GM21367 (cell line): ENCODE data around the gene SEMA5A.
A peak's percentile ranks its signal among the peaks of the same experiment; 100 is the strongest.

Experiments used
- ATAC-seq: cut with Tn5 transposase; IDR thresholded peaks from one replicate; pipeline ENCODE4 v1.9.1; 2021; ENCODE audit not compliant: unreplicated experiment

Gene SEMA5A

GRCh38 chr5:9231842-9232241 is 314.0 kb downstream of the SEMA5A start:
- ATAC-seq, result no peak

DNA sequence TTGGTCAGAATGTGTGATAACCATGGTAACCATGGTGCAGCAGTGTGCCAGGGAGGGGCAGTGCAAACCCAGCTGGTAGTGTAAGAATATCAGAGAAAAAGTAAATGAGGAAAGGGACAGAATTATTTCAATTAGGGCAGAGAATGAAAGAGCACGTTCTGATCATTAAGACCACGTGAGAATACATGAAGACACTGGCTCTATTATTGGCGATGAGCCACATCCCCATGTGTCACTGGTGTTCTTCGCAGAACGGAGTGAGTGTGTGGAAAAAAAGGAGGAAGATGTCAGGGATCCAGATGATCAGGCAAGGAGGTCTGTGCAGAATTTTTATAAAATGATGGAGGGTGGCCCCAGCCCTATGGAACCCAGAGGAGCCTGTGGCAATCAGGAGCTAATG is 315.5 kb downstream of the SEMA5A start:
- no peak for ATAC-seq

DNA sequence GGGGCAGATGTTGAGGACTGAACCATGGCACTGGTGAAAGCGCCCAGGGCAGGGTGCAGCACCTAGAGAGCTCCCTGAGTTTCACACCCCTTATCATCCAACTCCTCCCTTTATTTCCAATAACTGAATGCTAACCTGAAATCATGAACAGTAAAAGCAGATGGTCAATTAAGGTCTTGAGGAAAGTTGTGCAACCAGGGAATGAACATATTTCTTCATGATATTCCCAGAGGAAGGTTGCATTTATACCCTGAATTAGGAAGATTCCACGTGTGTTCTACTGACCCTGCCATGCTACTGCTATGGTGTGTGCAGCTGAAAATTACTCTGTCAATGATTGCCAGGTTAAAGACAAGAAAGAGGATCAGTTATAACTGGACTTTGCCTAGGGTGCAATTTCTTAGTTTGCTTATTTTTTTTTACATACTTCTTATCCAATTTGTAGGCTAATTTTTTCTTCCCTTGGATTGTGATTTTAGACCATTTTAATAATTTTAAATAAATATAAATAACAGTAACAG is 319.8 kb downstream of the SEMA5A start:
- no peak for ATAC-seq

DNA sequence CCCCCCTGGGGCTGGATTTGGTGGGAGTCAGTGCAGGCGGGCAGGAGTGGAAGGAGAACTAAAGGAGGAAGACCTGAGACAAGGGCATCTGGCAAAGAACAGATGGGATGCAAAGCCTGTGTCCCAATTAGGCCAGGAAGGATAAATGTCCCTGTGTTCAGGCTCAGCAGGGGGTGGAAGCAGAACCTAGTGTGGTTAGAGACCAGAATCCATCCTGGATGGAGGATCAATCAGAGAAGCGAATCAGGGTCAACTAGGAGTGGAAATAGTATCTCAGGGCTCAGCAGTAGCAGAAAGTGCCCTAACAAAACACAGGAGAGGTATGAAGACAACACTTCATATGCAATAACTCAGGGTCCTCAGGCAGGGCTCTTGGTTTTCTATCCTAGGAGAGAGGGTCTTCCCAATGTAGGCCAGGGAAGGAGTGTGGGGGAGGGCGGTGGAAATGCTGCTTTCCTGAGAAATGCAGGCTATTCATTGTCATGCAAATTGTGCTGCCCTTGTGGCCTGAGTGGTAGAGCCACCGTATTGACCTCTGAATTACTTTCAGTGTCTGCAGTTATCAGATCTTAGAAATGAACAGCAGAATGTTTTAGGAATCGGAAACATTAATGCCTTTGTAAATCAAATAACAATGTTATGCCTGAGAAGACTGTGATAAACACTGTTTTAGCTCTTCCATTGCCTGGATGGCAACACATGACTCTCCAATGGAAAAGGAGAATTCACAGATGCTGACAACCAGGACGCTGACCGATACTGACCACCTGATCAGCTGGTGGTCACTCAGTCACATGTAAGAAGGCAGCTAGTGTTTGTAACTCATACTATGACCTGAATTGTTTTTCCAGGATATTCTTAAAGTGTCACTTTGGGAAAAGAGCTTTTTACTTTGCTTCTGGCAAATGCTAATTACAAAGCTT is 323.6 kb downstream of the SEMA5A start:
- ATAC-seq, result no peak

DNA sequence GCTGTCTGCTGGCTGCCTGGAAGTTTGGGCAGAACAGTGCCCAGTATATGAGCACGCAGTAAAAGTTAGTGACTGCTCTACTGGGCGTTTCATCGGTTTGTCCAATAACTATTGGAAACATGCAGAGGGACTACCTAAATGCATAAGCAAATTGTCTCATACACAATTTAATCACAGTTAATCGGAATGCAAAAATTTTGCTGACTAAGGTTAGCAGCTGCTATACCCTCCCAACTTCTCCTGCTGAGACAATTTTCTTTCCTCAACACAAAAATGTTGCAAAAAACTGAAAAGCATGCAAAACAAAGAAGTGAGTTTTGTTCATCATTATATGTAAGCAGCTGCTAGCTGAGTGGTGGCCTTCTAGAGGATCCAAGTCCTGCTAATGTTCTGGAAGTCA is 327.5 kb downstream of the SEMA5A start:
- no peak for ATAC-seq

DNA sequence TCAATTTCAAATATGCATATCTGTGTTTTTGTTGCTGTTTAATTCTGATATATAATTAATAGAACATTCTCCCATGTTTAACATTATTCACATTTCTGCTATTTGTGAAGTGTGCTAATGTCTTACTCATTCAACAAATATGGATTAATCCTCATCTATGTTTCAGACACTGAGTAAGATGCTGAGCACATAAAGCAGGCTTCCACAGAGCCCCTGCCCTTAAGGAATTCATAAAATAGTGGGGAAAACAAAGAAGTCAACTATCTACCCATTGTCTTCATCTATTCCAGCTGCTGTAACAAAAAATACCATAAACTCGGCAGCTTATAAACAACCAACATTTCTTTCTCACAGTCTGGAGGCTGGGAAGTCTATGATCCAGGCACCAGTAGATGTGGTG is 333.3 kb downstream of the SEMA5A start:
- ATAC-seq, result no peak

DNA sequence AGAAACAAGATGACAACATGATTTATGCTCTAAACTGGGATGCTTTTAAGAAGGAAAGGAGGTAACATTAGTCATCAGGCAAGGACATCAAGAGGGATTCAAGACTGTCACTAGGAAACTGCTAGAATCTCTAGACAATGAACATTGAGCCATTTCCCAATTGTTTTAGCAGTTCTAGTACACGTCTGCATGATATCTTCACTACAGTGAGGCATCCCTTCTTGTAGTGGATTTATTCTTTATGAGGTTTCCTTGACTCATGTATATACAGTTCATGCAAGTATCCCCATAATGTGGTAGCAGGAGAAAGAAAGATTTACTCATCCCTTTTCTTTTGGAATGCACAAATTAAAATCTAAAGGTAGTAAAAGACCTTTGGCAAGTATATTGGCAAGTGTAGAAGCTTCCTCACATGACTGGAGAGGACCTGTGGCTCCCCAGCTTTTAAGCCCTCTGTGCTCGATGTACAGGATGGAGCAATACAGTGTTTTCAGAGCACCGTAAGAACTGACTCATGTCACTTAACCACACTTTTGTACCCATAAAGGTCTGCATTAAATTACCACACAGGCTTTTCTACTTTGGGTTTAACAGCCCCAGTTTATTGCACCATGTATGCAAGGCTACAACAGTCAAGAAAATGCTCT is 335.9 kb downstream of the SEMA5A start:
- ATAC-seq, result no peak

DNA sequence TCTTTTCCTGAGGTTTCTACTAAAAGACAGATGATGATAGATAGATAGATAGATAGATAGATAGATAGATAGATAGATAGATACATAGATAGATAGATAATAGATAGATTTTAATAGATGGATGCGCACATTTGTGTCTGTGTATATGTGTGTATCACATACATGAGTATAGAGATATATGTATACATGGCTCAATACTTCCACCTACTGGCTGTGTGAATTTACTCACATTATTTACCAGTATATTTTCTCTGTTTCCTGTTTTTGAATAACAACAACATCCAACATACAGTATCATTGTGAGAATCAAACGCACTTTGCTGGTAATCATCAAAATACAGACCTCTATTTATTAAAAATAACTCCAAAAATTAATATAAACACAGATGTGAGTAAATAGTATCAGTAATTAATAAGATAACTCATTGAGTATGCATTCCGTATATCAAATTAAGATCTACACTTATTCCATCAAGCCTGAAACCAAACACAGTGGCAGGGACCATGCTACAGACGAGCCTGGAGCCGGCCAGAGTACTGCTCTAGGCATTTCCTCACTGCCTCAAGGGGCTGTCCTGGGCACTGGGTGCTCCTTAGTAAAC is 338.0 kb downstream of the SEMA5A start:
- peak; percentile 81 for ATAC-seq

DNA sequence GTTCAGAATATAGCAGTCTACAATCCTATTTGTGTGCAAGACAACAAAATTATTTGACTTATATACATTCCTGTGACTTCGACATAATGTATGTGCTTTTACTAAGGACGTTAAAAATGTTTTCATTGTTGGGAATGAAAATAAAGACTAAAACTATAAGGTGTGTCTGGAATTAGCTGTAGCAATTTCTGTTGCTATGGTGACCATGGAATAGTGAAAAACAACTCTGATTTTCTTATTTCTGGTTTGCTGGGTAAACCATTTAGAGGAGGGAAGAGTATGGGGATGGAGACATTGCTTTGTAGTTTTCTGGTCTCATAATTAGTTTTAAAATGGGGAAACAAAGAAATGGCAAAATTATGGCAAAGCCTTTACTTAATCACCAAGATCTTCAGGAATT is 343.2 kb downstream of the SEMA5A start:
- no peak for ATAC-seq

DNA sequence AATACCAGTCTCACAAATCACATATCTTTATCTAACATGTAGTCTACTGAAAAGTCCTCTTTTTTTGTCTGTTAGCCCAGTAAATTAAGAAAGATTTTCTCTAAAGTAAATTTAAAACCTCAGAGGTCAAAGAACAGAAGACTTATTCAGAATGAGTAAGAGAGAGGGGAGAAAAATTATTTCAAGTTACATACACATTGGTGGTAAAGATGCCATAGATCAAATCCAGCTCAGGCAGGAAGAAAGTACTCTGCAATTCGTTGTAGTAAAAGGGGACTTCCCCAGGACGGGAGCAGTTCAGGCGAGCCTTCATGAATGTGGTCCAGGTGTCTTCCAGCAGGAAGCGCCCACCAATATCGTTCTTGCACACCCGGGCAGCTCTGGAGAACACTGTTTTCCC is 344.1 kb downstream of the SEMA5A start:
- ATAC-seq, result no peak

DNA sequence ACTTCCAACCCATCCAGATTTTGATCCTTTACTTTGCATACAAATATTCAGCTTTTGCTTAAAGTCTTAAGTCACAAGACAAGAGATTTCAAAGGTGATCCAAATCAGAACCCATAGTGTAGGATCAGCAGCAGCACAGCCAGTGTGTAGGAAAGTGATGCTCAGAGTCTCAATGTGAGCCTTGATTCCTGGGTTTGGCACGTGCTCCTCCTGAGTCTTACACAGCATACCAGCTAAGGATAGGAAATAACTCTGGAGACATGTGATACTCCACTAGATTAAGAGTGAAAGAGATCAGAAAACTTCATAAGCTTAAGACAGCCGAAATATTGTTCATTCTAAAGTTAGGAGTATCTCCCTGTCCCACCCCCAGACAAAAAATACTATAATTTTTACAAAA is 344.9 kb downstream of the SEMA5A start:
- ATAC-seq, result no peak

DNA sequence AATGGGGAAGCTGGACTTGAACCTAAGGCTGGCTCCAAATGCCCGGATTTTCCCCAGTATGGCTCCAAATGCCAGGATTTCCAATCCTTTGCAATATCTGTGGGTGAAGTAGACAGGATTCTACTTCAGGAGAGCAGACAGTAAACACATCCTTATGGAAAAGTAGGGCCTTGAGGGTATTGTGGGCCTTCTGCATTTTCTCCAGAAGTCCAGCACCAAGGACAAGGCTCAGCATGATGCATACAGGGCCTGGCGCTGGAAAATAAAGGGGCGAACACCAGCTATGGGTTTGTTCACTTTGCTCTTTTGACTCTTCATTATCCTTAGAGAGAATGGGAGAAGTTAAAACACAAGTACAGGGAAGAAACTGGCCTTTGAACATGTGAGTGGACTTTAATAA is 347.5 kb downstream of the SEMA5A start:
- ATAC-seq, result no peak

DNA sequence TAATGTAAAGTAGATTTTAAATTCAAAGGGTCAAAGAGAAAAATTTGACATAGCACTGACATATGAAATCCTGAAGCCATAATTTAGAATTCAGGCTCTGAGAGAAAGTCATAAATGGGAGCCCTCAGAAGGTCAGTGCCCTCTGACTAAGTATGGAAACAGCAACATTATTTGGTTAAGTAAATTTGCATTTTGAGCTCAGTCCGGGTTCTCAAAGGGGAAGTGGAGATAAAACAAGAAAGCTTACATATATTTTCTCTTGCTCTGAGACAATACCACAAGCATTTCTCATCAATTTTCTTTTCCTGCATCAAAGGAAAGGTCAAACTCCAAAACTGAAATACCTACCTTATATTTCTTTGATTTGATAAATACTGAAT is 348.0 kb downstream of the SEMA5A start:
- ATAC-seq, result peak; percentile 92

- ATAC-seq, result no peak
Observed at GRCh38 chr5:9196403-9197227, 349.3 kb downstream of the SEMA5A start.

- ATAC-seq, result no peak
Observed at GRCh38 chr5:9194509-9194908, 351.4 kb downstream of the SEMA5A start.

DNA sequence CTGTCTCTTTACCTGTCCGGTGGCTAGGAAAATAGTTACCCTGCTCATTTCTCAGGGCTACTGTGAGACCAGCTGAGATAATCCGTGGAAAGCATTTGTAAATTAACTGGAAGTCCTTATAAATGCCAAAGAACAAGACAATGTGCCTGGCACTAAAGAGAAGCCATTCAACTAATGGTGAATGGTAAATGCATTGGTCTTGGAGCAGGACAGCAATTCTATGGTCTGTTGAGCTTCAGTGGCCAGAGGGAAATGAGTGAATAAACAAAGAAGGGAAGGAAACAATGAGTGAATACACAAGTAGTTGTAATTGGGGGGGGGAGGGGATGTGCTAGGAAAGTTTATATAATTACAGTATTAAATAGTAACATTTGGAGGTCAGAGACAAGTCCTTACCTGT is 353.6 kb downstream of the SEMA5A start:
- ATAC-seq, result no peak

GRCh38 chr5:9189681-9190080 is 356.2 kb downstream of the SEMA5A start:
- no peak for ATAC-seq

DNA sequence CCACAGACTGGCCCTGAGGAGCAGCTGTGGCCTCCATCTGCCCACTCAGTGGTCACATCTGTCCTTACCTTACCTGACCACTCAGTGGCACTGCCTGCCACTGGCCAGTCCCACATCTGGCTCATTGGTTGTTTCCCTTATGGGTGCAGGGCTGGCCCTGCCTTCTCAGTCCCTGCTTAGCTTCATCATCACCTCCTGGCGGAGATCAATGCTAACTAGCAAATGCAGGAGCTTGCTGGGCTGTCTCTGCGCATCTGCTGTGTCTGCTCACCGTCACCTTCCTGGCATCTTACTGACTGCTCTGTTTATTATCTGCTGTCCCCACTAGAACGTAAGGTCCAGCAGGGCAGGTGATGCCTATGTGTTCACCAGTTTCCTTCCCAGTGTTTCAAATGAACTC is 356.9 kb downstream of the SEMA5A start:
- ATAC-seq, result no peak

DNA sequence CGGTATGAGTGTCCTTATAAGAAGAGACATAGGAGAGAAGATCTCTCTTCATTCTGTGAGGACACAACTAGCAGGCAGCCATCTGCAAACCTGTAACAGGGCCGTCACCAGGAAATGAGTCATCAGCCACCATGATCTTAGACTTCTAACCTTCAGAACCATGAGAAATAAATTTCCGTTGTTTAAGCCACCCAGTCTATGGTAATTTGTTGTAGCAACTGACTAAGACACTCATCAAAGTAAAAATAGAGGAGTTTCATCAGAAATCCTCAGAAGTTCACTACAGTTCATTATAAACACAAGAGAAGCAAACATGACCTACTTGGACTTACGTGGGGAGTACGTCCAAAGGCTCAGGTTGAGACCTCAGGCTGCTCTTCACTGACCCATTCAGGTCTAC is 357.7 kb downstream of the SEMA5A start:
- ATAC-seq, result no peak

DNA sequence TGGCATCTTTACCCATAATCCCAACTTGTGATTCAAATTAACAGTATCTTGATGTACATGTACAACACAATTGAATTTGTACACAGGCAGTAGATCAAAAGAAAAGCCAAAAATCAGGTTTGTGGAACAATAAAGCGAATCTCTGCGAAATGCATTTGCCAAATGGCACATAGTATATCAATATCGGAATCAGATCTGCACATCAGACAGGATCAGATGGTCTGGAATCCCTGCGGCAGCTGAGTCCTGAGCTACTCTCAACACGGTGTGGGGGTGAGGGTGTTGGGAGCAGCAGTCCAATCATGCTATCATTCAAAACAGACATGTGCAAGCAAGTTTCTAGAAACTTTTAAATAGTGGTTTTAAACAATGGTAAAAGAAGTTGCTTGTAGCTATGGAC is 358.3 kb downstream of the SEMA5A start:
- no peak for ATAC-seq

DNA sequence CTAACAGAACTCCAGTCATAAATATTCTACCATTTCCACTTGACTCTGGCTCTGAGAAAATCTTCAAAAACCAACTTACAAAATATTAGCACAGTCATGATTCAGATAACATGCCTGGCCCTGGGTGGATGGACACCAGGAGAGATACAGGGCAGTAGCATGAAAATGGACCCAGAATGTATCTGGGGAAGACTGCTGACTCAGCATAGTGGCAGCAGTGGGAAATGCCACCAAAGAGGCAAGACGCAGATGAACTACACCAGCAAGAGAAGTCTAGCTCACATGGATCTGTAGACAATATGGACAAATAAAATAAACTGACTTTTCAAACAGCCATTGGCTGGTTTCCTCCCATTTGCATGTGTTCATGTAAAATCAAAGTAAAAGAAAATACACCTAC is 359.8 kb downstream of the SEMA5A start:
- no peak for ATAC-seq
